Fibroblast of lung (primary cell): ENCODE results near the gene CPT1A. TPM values are rescaled to one million over a fixed set of nuclear protein-coding genes. Genes with fewer than 3 reads are reported as not detected.

ENCODE experiments used
- DNase-seq, 2 donors: peaks; one replicate each; pipeline versions ENCODE4 v3.0.0 to v3.0.0-alpha.2; 2010; ENCODE audit warnings: low read depth in 2 of 2
- H2AFZ ChIP-seq: 2 replicates; pipeline ENCODE4 v1.5.1; 2012; ENCODE audit warnings: low read length, control low read depth, inconsistent platforms
- H3K27ac ChIP-seq: 2 replicates; pipeline ENCODE4 v1.5.1; 2011; ENCODE audit warnings: low read length, control low read depth; ENCODE audit not compliant: insufficient read depth
- H3K27me3 ChIP-seq: 2 replicates; pipeline ENCODE4 v1.5.1; 2011; ENCODE audit warnings: mild to moderate bottlenecking, low read length; ENCODE audit not compliant: control insufficient read depth, insufficient read depth
- H3K36me3 ChIP-seq: 2 replicates; pipeline ENCODE4 v1.5.1; 2011; ENCODE audit warnings: low read length; ENCODE audit not compliant: control insufficient read depth, insufficient read depth
- H3K4me1 ChIP-seq: 2 replicates; pipeline ENCODE4 v1.5.1; 2011; ENCODE audit warnings: low read length; ENCODE audit not compliant: control insufficient read depth, insufficient read depth; ENCODE audit errors: extremely low read depth
- H3K4me2 ChIP-seq: 2 replicates; pipeline ENCODE4 v1.5.1; 2011; ENCODE audit warnings: low read length, control low read depth; ENCODE audit not compliant: insufficient read depth; ENCODE audit errors: extremely low read depth
- H3K4me3 ChIP-seq, 4 experiments: fragments of 200-600 bp in 1 of 4; sonication (generic) in 1 of 4; replicated peaks in 1 of 4; 2 replicates each; pipeline ENCODE4 v1.5.1; 2011 to 2016; ENCODE audit warnings: low read length in 4 of 4, low read depth in 3 of 4, mild to moderate bottlenecking in 3 of 4, control low read depth in 2 of 4, inconsistent platforms in 1 of 4, mixed read lengths in 1 of 4; ENCODE audit not compliant: insufficient read depth in 1 of 4; ENCODE audit errors: control extremely low read depth in 1 of 4
- H3K79me2 ChIP-seq: 2 replicates; pipeline ENCODE4 v1.5.1; 2012; ENCODE audit warnings: mild to moderate bottlenecking, low read length, inconsistent platforms; ENCODE audit not compliant: control insufficient read depth, insufficient read depth
- H3K9ac ChIP-seq: 2 replicates; pipeline ENCODE4 v1.5.1; 2011; ENCODE audit warnings: mild to moderate bottlenecking, low read length, control low read depth; ENCODE audit not compliant: insufficient read depth
- H3K9me3 ChIP-seq: 2 replicates; pipeline ENCODE4 v1.5.1; 2012; ENCODE audit warnings: low read depth, low read length; ENCODE audit not compliant: control insufficient read depth, insufficient read depth
- H4K20me1 ChIP-seq: 2 replicates; pipeline ENCODE4 v1.5.1; 2011; ENCODE audit warnings: low read length; ENCODE audit not compliant: control insufficient read depth, insufficient read depth; ENCODE audit errors: extremely low read depth
- CTCF ChIP-seq, 2 donors: IDR thresholded peaks in 1 of 2; conservative IDR thresholded peaks in 1 of 2; 1 replicate in 1 of 2; 2 replicates in 1 of 2; pipeline ENCODE4 v1.5.1; 2011 to 2012; ENCODE audit warnings: low read length in 2 of 2, control low read depth in 1 of 2, inconsistent platforms in 1 of 2, low read depth in 1 of 2, mild to moderate bottlenecking in 1 of 2
- EZH2 ChIP-seq: IDR thresholded peaks from 2 replicates; pipeline ENCODE4 v1.5.1; 2012; ENCODE audit warnings: low read length, control low read depth, mild to moderate bottlenecking; ENCODE audit errors: missing control alignments
- polyA plus RNA-seq, 2 donors: library from polyadenylated mRNA; depleted of rRNA in 1 of 2; stranded (reverse) in 1 of 2; unstranded in 1 of 2; fragments of >200 nt; gene quantifications; 2 replicates each; pipeline ENCODE4 v1.2.1, GENCODE V29; 2011 to 2012; ENCODE audit warnings: missing spikeins in 1 of 2
- total RNA-seq: library from RNA; depleted of rRNA; stranded (reverse); fragments of >200 nt; gene quantifications from 2 replicates; pipeline ENCODE4 v1.2.1, GENCODE V29; 2014

CPT1A gene
- total and polyA plus RNA-seq, 2 donors (not counting 1 experiment from before 2014, with no cell fraction given) = 29.5 to 45.2 TPM

- Histone ChIP-seq H4K20me1 (no peaks in the 10 kb centered on the region), H3K9me3 (no peaks in the 10 kb centered on the region), H3K36me3 (no peaks in the 10 kb centered on the region), H3K27ac (no peak overlapping the region), H3K4me2 (no peak overlapping the region), H3K4me1 (peaks cover 4% of the 10 kb centered on the region), H2AFZ (no peak overlapping the region), H3K27me3 (no peaks in the 10 kb centered on the region), H3K79me2 (no peaks in the 10 kb centered on the region), H3K4me3 (no peak overlapping the region), H3K9ac (no peak overlapping the region)
- peak in 1 of 2 donors; percentile 33 for DNase-seq
- TF ChIP-seq CTCF (conservative IDR thresholded peaks at IDR 0.05 in 1 of 2, IDR thresholded peaks at IDR 0.05 in 1 of 2; ENCODE audit: low read depth in 1 of 2, low read length in 2 of 2) = no peak
- TF ChIP-seq EZH2 = no peak
Measured at GRCh38 chr11:68741463-68741862, 100.3 kb downstream of the CPT1A start.

GRCh38 chr11:68735646-68736045 lies 106.1 kb downstream of the CPT1A start:
- H3K27me3 ChIP-seq = peaks cover 15% of the 10 kb centered on the region
- H3K27ac ChIP-seq = no peak overlapping the region
- H3K4me1 ChIP-seq = no peaks in the 10 kb centered on the region
- no peak overlapping the region for H3K4me2 ChIP-seq
- no peak overlapping the region for H3K9ac ChIP-seq
- TF ChIP-seq CTCF (conservative IDR thresholded peaks at IDR 0.05 in 1 of 2, IDR thresholded peaks at IDR 0.05 in 1 of 2; ENCODE audit: low read depth in 1 of 2, low read length in 2 of 2) (no peak), EZH2 (no peak)
- H3K9me3 ChIP-seq = no peaks in the 10 kb centered on the region
- H4K20me1 ChIP-seq = no peaks in the 10 kb centered on the region
- no peak overlapping the region for H3K4me3 ChIP-seq
- no peak for DNase-seq
- no peak overlapping the region for H2AFZ ChIP-seq
- no peaks in the 10 kb centered on the region for H3K36me3 ChIP-seq
- no peaks in the 10 kb centered on the region for H3K79me2 ChIP-seq

- H3K79me2 ChIP-seq = no peaks in the 10 kb centered on the region
- no peak overlapping the region for H3K4me3 ChIP-seq
- TF ChIP-seq EZH2 = no peak
- no peak for TF ChIP-seq CTCF (conservative IDR thresholded peaks at IDR 0.05 in 1 of 2, IDR thresholded peaks at IDR 0.05 in 1 of 2; ENCODE audit: low read depth in 1 of 2, low read length in 2 of 2)
- no peak overlapping the region for H2AFZ ChIP-seq
- H3K9me3 ChIP-seq = no peaks in the 10 kb centered on the region
- no peak overlapping the region for H3K27ac ChIP-seq
- no peaks in the 10 kb centered on the region for H3K36me3 ChIP-seq
- peaks cover 15% of the 10 kb centered on the region for H3K27me3 ChIP-seq
- H4K20me1 ChIP-seq = no peaks in the 10 kb centered on the region
- H3K9ac ChIP-seq = no peak overlapping the region
- no peak overlapping the region for H3K4me2 ChIP-seq
- H3K4me1 ChIP-seq = no peaks in the 10 kb centered on the region
- no peak for DNase-seq
Measured at GRCh38 chr11:68735125-68735524, 106.6 kb downstream of the CPT1A start.
